Sigmoid colon (tissue), 7 donors: Measurements from ENCODE around the gene MACROD2. TPM values are rescaled to one million over a fixed set of nuclear protein-coding genes. Genes with fewer than 3 reads are reported as not detected.

ENCODE experiments used
- DNase-seq: peaks from one replicate; pipeline ENCODE4 v3.0.0-alpha.2; 2019
- H3K27ac ChIP-seq, 4 donors: fragments of 200-600 bp; sonication (generic); one replicate each; pipeline ENCODE4 v1.5.1; 2016 to 2019; ENCODE audit warnings: mild to moderate bottlenecking in 1 of 4
- H3K27me3 ChIP-seq, 3 donors: fragments of 200-600 bp; sonication (generic); one replicate each; pipeline ENCODE4 v1.5.1; 2019; ENCODE audit warnings: mild to moderate bottlenecking in 1 of 3
- H3K36me3 ChIP-seq, 4 donors: fragments of 200-600 bp; sonication (generic); one replicate each; pipeline ENCODE4 v1.5.1; 2016 to 2019
- H3K4me1 ChIP-seq, 4 donors: fragments of 200-600 bp; sonication (generic); one replicate each; pipeline ENCODE4 v1.5.1; 2017 to 2019
- H3K4me3 ChIP-seq, 4 donors: fragments of 200-600 bp; sonication (generic); one replicate each; pipeline ENCODE4 v1.5.1; 2017 to 2019; ENCODE audit warnings: mild to moderate bottlenecking in 2 of 4, moderate library complexity in 1 of 4
- H3K9me3 ChIP-seq, 4 donors: fragments of 200-600 bp in 3 of 4; sonication (generic) in 3 of 4; one replicate each; pipeline versions ENCODE4 v1.5.1 to v1.6.1; 2013 to 2019
- EP300 ChIP-seq, 4 donors: sonication (generic); formaldehyde crosslinking; IDR thresholded peaks; one replicate each; pipeline ENCODE4 v1.6.1; 2017; ENCODE audit warnings: antibody characterized with exemption in 4 of 4
- POLR2A ChIP-seq, 2 donors: fragments of 450-650 bp; IDR thresholded peaks; one replicate each; pipeline ENCODE4 v1.6.1; 2016; ENCODE audit warnings: antibody characterized with exemption in 2 of 2, mild to moderate bottlenecking in 2 of 2, moderate library complexity in 2 of 2
- POLR2AphosphoS5 ChIP-seq, 4 donors: sonication (generic); formaldehyde crosslinking; IDR thresholded peaks; one replicate each; pipeline ENCODE4 v1.6.1; 2017; ENCODE audit warnings: antibody characterized with exemption in 4 of 4
- WGBS, 2 donors: extraction: QIAGEN DNeasy Blood & Tissue Kit; methylation state at CpG; one replicate each; pipeline ENCODE4 v1.1.7; 2013; 5-methylcytosine and 5-hydroxymethylcytosine counted together
- intact Hi-C: fragments of 100-400 bp; cut with DNase I; formaldehyde crosslinking; loops from one replicate; pipeline ENCODE4 v1.15.1; 2023
- polyA plus RNA-seq, 3 donors: library from polyadenylated mRNA; stranded (reverse); fragments of 200-250 nt; gene quantifications; one replicate each; pipeline ENCODE4 v1.2.3, GENCODE V29; 2013
- total RNA-seq, 4 donors: library from RNA; depleted of rRNA; stranded (reverse); fragments of >200 nt; gene quantifications; one replicate each; pipeline ENCODE4 v1.1.0, GENCODE V29; 2016
- TF ChIP-seq, protein P1 (sequence below), 4 experiments: fragments of 450-650 bp in 3 of 4; fragments of 200-600 bp in 1 of 4; IDR thresholded peaks; one replicate each; pipeline ENCODE4 v1.5.1; 2016 to 2019; ENCODE audit warnings: antibody characterized with exemption in 4 of 4, mild to moderate bottlenecking in 3 of 4, moderate library complexity in 2 of 4
- donor health status: healthy with polysubstance abuse.
- donor health status: Bipolar disorder and iron deficiency.
- donor health status: healthy.

Gene MACROD2
- total and polyA plus RNA-seq, 7 donors: 1.2 to 22.4 (median 5.8) TPM

- TF ChIP-seq EP300 (IDR thresholded peaks at IDR 0.05) (no peak), POLR2A (IDR thresholded peaks at IDR 0.05) (no peak), POLR2AphosphoS5 (IDR thresholded peaks at IDR 0.05) (no peak)
- TF ChIP-seq, protein P1, sequence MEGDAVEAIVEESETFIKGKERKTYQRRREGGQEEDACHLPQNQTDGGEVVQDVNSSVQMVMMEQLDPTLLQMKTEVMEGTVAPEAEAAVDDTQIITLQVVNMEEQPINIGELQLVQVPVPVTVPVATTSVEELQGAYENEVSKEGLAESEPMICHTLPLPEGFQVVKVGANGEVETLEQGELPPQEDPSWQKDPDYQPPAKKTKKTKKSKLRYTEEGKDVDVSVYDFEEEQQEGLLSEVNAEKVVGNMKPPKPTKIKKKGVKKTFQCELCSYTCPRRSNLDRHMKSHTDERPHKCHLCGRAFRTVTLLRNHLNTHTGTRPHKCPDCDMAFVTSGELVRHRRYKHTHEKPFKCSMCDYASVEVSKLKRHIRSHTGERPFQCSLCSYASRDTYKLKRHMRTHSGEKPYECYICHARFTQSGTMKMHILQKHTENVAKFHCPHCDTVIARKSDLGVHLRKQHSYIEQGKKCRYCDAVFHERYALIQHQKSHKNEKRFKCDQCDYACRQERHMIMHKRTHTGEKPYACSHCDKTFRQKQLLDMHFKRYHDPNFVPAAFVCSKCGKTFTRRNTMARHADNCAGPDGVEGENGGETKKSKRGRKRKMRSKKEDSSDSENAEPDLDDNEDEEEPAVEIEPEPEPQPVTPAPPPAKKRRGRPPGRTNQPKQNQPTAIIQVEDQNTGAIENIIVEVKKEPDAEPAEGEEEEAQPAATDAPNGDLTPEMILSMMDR (IDR thresholded peaks at IDR 0.05): no peak
These were observed 486.5 kb downstream of the MACROD2 start for GRCh38 chr20:14481863-14482262.

DNA sequence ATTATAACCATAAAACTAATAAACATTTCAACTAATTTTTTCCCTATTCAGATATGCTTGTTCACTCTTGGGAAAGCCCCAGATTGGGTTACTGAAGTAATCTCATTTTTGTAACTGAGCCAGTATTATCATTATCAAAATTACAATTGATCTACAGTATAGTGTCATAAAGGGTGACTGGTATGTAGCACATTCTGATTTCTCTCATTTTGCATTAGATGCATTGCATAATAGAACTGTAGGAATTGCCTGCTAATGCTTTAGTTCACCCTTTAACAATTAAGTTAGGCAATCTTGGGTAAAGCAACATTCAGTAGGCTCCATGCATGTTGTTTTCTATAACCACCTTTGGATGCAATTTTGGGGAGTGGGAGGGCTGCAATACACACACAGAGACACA, 492.9 kb downstream of the MACROD2 start:
- Histone ChIP-seq H3K4me3 (no peak overlapping the region), H3K36me3 (no peaks in the 10 kb centered on the region), H3K27ac (no peak overlapping the region), H3K27me3 (no peaks in the 10 kb centered on the region), H3K4me1 (no peaks in the 10 kb centered on the region), H3K9me3 (no peaks in the 10 kb centered on the region)
- no peak for DNase-seq
- TF ChIP-seq EP300 (IDR thresholded peaks at IDR 0.05) (no peak), POLR2AphosphoS5 (IDR thresholded peaks at IDR 0.05) (no peak), POLR2A (IDR thresholded peaks at IDR 0.05) (no peak)
- TF ChIP-seq, protein P1 (IDR thresholded peaks at IDR 0.05): no peak
- intact Hi-C loops: no loop called here

More at GRCh38 chr20:14481863-14482262, 486.5 kb downstream of the MACROD2 start:
- Histone ChIP-seq H3K27ac (no peak overlapping the region), H3K9me3 (no peaks in the 10 kb centered on the region), H3K4me1 (no peaks in the 10 kb centered on the region), H3K36me3 (no peaks in the 10 kb centered on the region), H3K27me3 (no peaks in the 10 kb centered on the region), H3K4me3 (no peak overlapping the region)
- intact Hi-C loops: no loop called here
- no peak for DNase-seq
- 91 to 92% methylated on average over 3 of the region's 3 CpGs for WGBS, 2 donors

GRCh38 chr20:14488756-14489479, 493.6 kb downstream of the MACROD2 start:
- H3K4me1 ChIP-seq: peaks cover 0 to 3% (median 0%) of the 10 kb centered on the region in 4 donors
- TF ChIP-seq POLR2AphosphoS5 (IDR thresholded peaks at IDR 0.05): no peak
- no peak for TF ChIP-seq EP300 (IDR thresholded peaks at IDR 0.05)
- TF ChIP-seq POLR2A (IDR thresholded peaks at IDR 0.05): no peak
- TF ChIP-seq, protein P1 (IDR thresholded peaks at IDR 0.05): no peak
- no peaks in the 10 kb centered on the region for H3K9me3 ChIP-seq
- H3K36me3 ChIP-seq: no peaks in the 10 kb centered on the region
- H3K4me3 ChIP-seq: no peak overlapping the region
- H3K27ac ChIP-seq: no peak overlapping the region
- no peak for DNase-seq
- intact Hi-C loops: no loop called here
- 27 to 68% methylated on average over 5 of the region's 5 CpGs for WGBS, 2 donors
- no peaks in the 10 kb centered on the region for H3K27me3 ChIP-seq

DNA sequence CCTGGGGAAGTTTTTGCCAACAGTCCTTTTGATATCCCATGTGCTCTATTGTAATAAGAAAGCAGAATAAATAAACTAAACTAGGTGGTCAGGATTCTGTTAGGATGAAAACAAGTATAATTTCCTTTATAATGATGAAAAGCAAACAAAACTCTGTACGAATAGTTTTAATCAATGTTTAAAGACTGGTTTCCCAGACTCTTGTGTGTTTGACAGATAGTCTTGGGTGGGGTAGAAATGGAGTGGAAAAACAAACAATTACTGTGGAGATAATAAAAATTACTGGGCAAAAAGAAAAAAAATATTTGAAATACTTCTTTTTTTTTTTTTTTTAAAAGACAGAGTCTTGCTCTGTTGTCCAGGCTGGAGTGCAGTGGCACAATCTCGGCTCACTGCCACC, 494.2 kb downstream of the MACROD2 start:
- Histone ChIP-seq H3K4me3 (no peak overlapping the region), H3K27me3 (no peaks in the 10 kb centered on the region), H3K9me3 (no peaks in the 10 kb centered on the region), H3K27ac (no peak overlapping the region), H3K4me1 (peaks cover 0 to 9% (median 0%) of the 10 kb centered on the region in 4 donors), H3K36me3 (no peaks in the 10 kb centered on the region)
- 41 to 43% methylated on average over 2 of the region's 2 CpGs for WGBS, 2 donors
- no peak for DNase-seq
- intact Hi-C loops: no loop called here
- TF ChIP-seq, protein P1 (IDR thresholded peaks at IDR 0.05): no peak
- TF ChIP-seq POLR2AphosphoS5 (IDR thresholded peaks at IDR 0.05) (no peak), POLR2A (IDR thresholded peaks at IDR 0.05) (no peak), EP300 (IDR thresholded peaks at IDR 0.05) (no peak)

DNA sequence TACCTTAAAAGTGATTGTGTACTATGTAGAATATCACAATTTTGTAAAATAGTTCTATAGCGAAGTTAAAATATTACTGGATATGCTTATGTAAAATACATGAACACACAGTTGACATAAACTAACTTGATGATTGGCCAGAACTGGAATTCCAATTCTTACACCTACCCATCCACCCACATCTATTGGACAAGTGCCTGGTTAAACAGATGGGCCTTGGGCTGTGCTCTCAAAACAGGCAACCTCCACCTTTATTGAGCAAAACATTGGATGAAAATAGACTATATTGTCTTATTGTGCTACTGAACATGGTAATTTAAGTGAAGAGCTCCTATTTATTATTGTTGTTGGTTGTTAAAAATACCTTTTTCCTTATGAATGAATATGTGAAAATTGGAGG, 496.1 kb downstream of the MACROD2 start:
- Histone ChIP-seq H3K4me3 (no peak overlapping the region), H3K27me3 (no peaks in the 10 kb centered on the region), H3K27ac (no peak overlapping the region), H3K9me3 (no peaks in the 10 kb centered on the region), H3K36me3 (no peaks in the 10 kb centered on the region), H3K4me1 (peaks cover 0 to 9% (median 0%) of the 10 kb centered on the region in 4 donors)
- no peak for DNase-seq
- 97 to 100% methylated on average over 1 of the region's 1 CpG for WGBS, 2 donors
- intact Hi-C loops: no loop called here
- no peak for TF ChIP-seq POLR2A (IDR thresholded peaks at IDR 0.05)
- TF ChIP-seq POLR2AphosphoS5 (IDR thresholded peaks at IDR 0.05): no peak
- TF ChIP-seq, protein P1 (IDR thresholded peaks at IDR 0.05): no peak
- no peak for TF ChIP-seq EP300 (IDR thresholded peaks at IDR 0.05)
